HG03139 (cell line): Measurements from ENCODE around the gene TMC7.

Source experiments
- ATAC-seq: cut with Tn5 transposase; IDR thresholded peaks from one replicate; pipeline ENCODE4 v1.9.1; 2021; ENCODE audit not compliant: unreplicated experiment

The TMC7 gene

GRCh38 chr16:19086322-19087199 lies 102.8 kb downstream of the TMC7 start:
- ATAC-seq, result peak; percentile 77

GRCh38 chr16:19088341-19088916 lies 104.7 kb downstream of the TMC7 start:
- no peak for ATAC-seq

- ATAC-seq, result no peak
These were observed 105.7 kb downstream of the TMC7 start for GRCh38 chr16:19089410-19089955.

- no peak for ATAC-seq
These were observed 107.2 kb downstream of the TMC7 start for GRCh38 chr16:19090916-19091315.

GRCh38 chr16:19092653-19093410 lies 109.1 kb downstream of the TMC7 start:
- no peak for ATAC-seq

- ATAC-seq, result no peak
These were observed 110.2 kb downstream of the TMC7 start for GRCh38 chr16:19093631-19094541.

GRCh38 chr16:19094542-19095365 lies 111.0 kb downstream of the TMC7 start:
- no peak for ATAC-seq

- no peak for ATAC-seq
These were observed 111.9 kb downstream of the TMC7 start for GRCh38 chr16:19095654-19096053.

GRCh38 chr16:19098173-19098572 lies 114.4 kb downstream of the TMC7 start:
- no peak for ATAC-seq

GRCh38 chr16:19102187-19102872 lies 118.6 kb downstream of the TMC7 start:
- no peak for ATAC-seq

- ATAC-seq, result no peak
These were observed 120.9 kb downstream of the TMC7 start for GRCh38 chr16:19104607-19105006.

GRCh38 chr16:19105131-19105530 lies 121.4 kb downstream of the TMC7 start:
- no peak for ATAC-seq

GRCh38 chr16:19105891-19106624 lies 122.3 kb downstream of the TMC7 start:
- no peak for ATAC-seq

GRCh38 chr16:19106625-19107020 lies 122.9 kb downstream of the TMC7 start:
- ATAC-seq, result no peak

GRCh38 chr16:19108409-19109287 lies 124.9 kb downstream of the TMC7 start:
- no peak for ATAC-seq

- no peak for ATAC-seq
These were observed 125.5 kb downstream of the TMC7 start for GRCh38 chr16:19109288-19109664.
